CD8-positive, alpha-beta memory T cell (primary cell): ENCODE measurements around the gene LMAN1L. TPM values are rescaled to one million over a fixed set of nuclear protein-coding genes. Genes with fewer than 3 reads are reported as not detected.
A peak's percentile ranks its signal among the peaks of the same experiment; 100 is the strongest.

Experiments
- CTCF ChIA-PET: fragments of 350-600 bp; sonication (Branson Sonifier 250); formaldehyde crosslinking; loops from one replicate; lab custom pipeline; 2021; ENCODE audit warnings: antibody characterized with exemption; lab: Charles Lee
- POLR2A ChIA-PET: fragments of 350-600 bp; sonication (Branson Sonifier 250); formaldehyde crosslinking; loops from one replicate; lab custom pipeline; 2021; ENCODE audit warnings: antibody characterized with exemption; lab: Charles Lee
- DNase-seq, 5 donors: peaks; one replicate each; pipeline versions ENCODE4 v3.0.0 to v3.0.0-alpha.2; 2020 to 2022; ENCODE audit warnings: mixed read lengths in 1 of 5
- H3K27ac ChIP-seq: one replicate; pipeline ENCODE4 v1.7.0; 2013; ENCODE audit warnings: low read depth, mild to moderate bottlenecking, low read length, moderate library complexity
- H3K27me3 ChIP-seq: 2 replicates; pipeline ENCODE4 v1.7.0; 2013; ENCODE audit warnings: low read length, mild to moderate bottlenecking; ENCODE audit not compliant: insufficient read depth, poor library complexity, severe bottlenecking
- H3K36me3 ChIP-seq: 2 replicates; pipeline ENCODE4 v1.7.0; 2013; ENCODE audit warnings: mild to moderate bottlenecking, low read length, moderate library complexity; ENCODE audit not compliant: insufficient read depth
- H3K4me1 ChIP-seq: 2 replicates; pipeline ENCODE4 v1.7.0; 2013; ENCODE audit warnings: mild to moderate bottlenecking, low read length, moderate library complexity; ENCODE audit not compliant: insufficient read depth
- H3K4me3 ChIP-seq: 2 replicates; pipeline ENCODE4 v1.7.0; 2013; ENCODE audit warnings: mild to moderate bottlenecking, low read length
- H3K9me3 ChIP-seq: 2 replicates; pipeline ENCODE4 v1.7.0; 2013; ENCODE audit warnings: mild to moderate bottlenecking, low read length
- H3K27ac Mint-ChIP-seq, 8 donors: one replicate each; pipeline ENCODE4 v1.8.0; 2020 to 2021; ENCODE audit warnings: mixed read lengths in 8 of 8, mild to moderate bottlenecking in 6 of 8, inconsistent platforms in 3 of 8, moderate library complexity in 3 of 8
- H3K27me3 Mint-ChIP-seq, 2 donors: one replicate each; pipeline ENCODE4 v1.8.0; 2020 to 2021; ENCODE audit warnings: mixed read lengths in 2 of 2, mild to moderate bottlenecking in 1 of 2, moderate library complexity in 1 of 2
- H3K36me3 Mint-ChIP-seq, 3 donors: one replicate each; pipeline ENCODE4 v1.8.0; 2020 to 2021; ENCODE audit warnings: mixed read lengths in 3 of 3, inconsistent platforms in 1 of 3, mild to moderate bottlenecking in 1 of 3
- H3K4me1 Mint-ChIP-seq, 3 donors: one replicate each; pipeline ENCODE4 v1.8.0; 2020 to 2021; ENCODE audit warnings: mixed read lengths in 3 of 3, inconsistent platforms in 1 of 3, mild to moderate bottlenecking in 1 of 3
- H3K4me3 Mint-ChIP-seq, 7 donors: one replicate each; pipeline ENCODE4 v1.8.0; 2020 to 2021; ENCODE audit warnings: mixed read lengths in 7 of 7, mild to moderate bottlenecking in 6 of 7, moderate library complexity in 4 of 7, inconsistent platforms in 2 of 7
- H3K9me3 Mint-ChIP-seq, 5 donors: one replicate each; pipeline ENCODE4 v1.8.0; 2020 to 2022; ENCODE audit warnings: mixed read lengths in 5 of 5, mild to moderate bottlenecking in 3 of 5, moderate library complexity in 2 of 5, inconsistent platforms in 1 of 5
- polyA plus RNA-seq: library from polyadenylated mRNA; unstranded; fragments of 300-500 nt; fragmentation: Illumina TruSeq; gene quantifications from one replicate; pipeline ENCODE4 v1.2.3, GENCODE V29; 2021
- total RNA-seq, 2 experiments: library from RNA; stranded (reverse); gene quantifications; one replicate each; pipeline ENCODE4 v1.2.3, GENCODE V29; 2021

LMAN1L gene
- total and polyA plus RNA-seq, 3 experiments from 2014 or later = 0.27 TPM; not detected in 2

GRCh38 chr15:74809956-74810355 is 2.7 kb upstream of the LMAN1L start:
- Mint-ChIP-seq H3K4me1 (peaks cover 24 to 32% (median 29%) of the 10 kb centered on the region in 3 donors), H3K9me3 (no peaks in the 10 kb centered on the region), H3K36me3 (peaks cover 0 to 1% (median 1%) of the 10 kb centered on the region in 3 donors), H3K4me3 (no peak overlapping the region), H3K27ac (no peak overlapping the region), H3K27me3 (no peaks in the 10 kb centered on the region)
- peaks cover 16% of the 10 kb centered on the region for H3K4me1 ChIP-seq
- H3K27me3 ChIP-seq = no peaks in the 10 kb centered on the region
- H3K36me3 ChIP-seq = no peaks in the 10 kb centered on the region
- no peak overlapping the region for H3K4me3 ChIP-seq
- no peak overlapping the region for H3K27ac ChIP-seq
- DNase-seq = no peak
- POLR2A ChIA-PET = no interaction called here
- H3K9me3 ChIP-seq = no peaks in the 10 kb centered on the region
- CTCF ChIA-PET = interaction anchor here (1.5 to 8.9 kb wide), 3 partner anchors 17 to 179 kb away, joined by 3 to 86 read pairs (median 5); partner anchors contain the start of gene CPLX3

DNA sequence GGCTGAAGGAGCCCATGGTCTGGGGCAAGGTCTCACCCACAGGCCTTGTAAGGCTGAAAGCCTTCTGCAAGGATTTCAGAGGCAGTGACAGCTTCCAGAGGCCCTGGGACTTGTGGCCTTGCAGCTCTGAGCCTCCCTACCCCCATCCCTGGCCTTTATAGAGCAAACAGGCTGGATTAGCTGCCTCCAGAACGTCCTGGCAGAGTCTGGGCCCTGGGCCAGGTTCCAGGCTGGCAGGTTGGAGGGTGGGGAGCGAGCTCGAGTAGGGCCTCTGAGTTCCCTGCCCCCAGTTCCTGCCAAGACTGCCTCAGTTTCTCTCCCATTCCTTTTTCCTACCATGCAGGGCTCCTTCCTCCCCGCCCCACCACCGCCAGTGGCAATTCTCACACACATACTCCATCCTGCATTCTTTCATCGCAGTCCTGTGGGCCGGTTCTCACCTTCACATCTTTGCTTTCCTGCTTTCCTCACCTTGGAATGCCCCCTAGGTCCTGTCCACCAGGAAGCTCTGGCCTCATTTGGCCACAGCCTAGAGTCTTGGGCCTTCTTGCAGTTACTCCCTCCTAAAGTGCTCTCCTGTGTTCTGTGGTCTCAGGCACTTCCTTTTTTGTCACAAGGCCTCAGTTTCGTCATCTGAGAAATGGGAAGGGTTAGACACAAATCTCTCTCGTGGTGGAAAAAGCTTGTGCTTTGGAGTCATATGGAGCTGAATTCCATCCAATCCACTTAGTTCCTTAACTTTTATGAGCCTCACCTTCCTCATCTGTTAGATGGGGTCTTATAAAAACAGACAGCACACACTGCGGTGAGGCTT is 2.7 kb downstream of the LMAN1L start:
- no peaks in the 10 kb centered on the region for H3K9me3 Mint-ChIP-seq
- DNase-seq = no peak
- ChIA-PET CTCF (interaction anchor here (0.7 to 2.8 kb wide), 5 partner anchors 10 to 22 kb away, joined by 3 to 8 read pairs (median 3); no protein-coding TSS in a partner anchor), POLR2A (no interaction called here)
- no peaks in the 10 kb centered on the region for H3K36me3 ChIP-seq
- H3K4me3 ChIP-seq = no peak overlapping the region
- H3K27ac ChIP-seq = no peak overlapping the region
- peak overlapping the region in 1 of 8 donors; percentile 61 for H3K27ac Mint-ChIP-seq
- H3K4me3 Mint-ChIP-seq = no peak overlapping the region
- peaks cover 1 to 11% of the 10 kb centered on the region in 2 donors for H3K27me3 Mint-ChIP-seq
- H3K4me1 Mint-ChIP-seq = peaks cover 4 to 9% (median 4%) of the 10 kb centered on the region in 3 donors
- H3K4me1 ChIP-seq = peaks cover 9% of the 10 kb centered on the region
- H3K9me3 ChIP-seq = no peaks in the 10 kb centered on the region
- H3K27me3 ChIP-seq = no peaks in the 10 kb centered on the region
- H3K36me3 Mint-ChIP-seq = no peaks in the 10 kb centered on the region

- H3K4me3 Mint-ChIP-seq = no peak overlapping the region
- H3K36me3 Mint-ChIP-seq = no peaks in the 10 kb centered on the region
- no peak overlapping the region for H3K4me3 ChIP-seq
- ChIA-PET CTCF (interaction anchor here (0.7 to 2.8 kb wide), 4 partner anchors 10 to 22 kb away, joined by 3 to 8 read pairs (median 4); no protein-coding TSS in a partner anchor), POLR2A (no interaction called here)
- H3K27me3 Mint-ChIP-seq = peaks cover 1 to 11% of the 10 kb centered on the region in 2 donors
- H3K4me1 ChIP-seq = peaks cover 9% of the 10 kb centered on the region
- H3K27me3 ChIP-seq = no peaks in the 10 kb centered on the region
- peaks cover 4 to 9% (median 4%) of the 10 kb centered on the region in 3 donors for H3K4me1 Mint-ChIP-seq
- no peak overlapping the region for H3K27ac Mint-ChIP-seq
- DNase-seq = no peak
- no peak overlapping the region for H3K27ac ChIP-seq
- no peaks in the 10 kb centered on the region for H3K9me3 Mint-ChIP-seq
- no peaks in the 10 kb centered on the region for H3K9me3 ChIP-seq
- no peaks in the 10 kb centered on the region for H3K36me3 ChIP-seq
Measured at GRCh38 chr15:74815961-74816360, 3.3 kb downstream of the LMAN1L start.

- H3K36me3 Mint-ChIP-seq = no peaks in the 10 kb centered on the region
- no peak overlapping the region for H3K27ac ChIP-seq
- no peak overlapping the region for H3K4me3 Mint-ChIP-seq
- H3K36me3 ChIP-seq = no peaks in the 10 kb centered on the region
- POLR2A ChIA-PET = no interaction called here
- peaks cover 4 to 9% (median 4%) of the 10 kb centered on the region in 3 donors for H3K4me1 Mint-ChIP-seq
- CTCF ChIA-PET = interaction anchor here (1.3 kb wide), 1 partner anchor 23 kb away, joined by 5 read pairs; no protein-coding TSS in a partner anchor
- peaks cover 1 to 11% of the 10 kb centered on the region in 2 donors for H3K27me3 Mint-ChIP-seq
- no peak overlapping the region for H3K4me3 ChIP-seq
- H3K9me3 Mint-ChIP-seq = no peaks in the 10 kb centered on the region
- DNase-seq = no peak
- H3K27me3 ChIP-seq = no peaks in the 10 kb centered on the region
- peak overlapping the region in 3 of 8 donors; percentile 55 to 77 (median 64) for H3K27ac Mint-ChIP-seq
- H3K4me1 ChIP-seq = peaks cover 9% of the 10 kb centered on the region
- no peaks in the 10 kb centered on the region for H3K9me3 ChIP-seq
Measured at GRCh38 chr15:74816624-74817369, 4.2 kb downstream of the LMAN1L start.

- H3K9me3 ChIP-seq = no peaks in the 10 kb centered on the region
- Mint-ChIP-seq H3K4me3 (no peak overlapping the region), H3K9me3 (no peaks in the 10 kb centered on the region), H3K36me3 (no peaks in the 10 kb centered on the region), H3K27ac (no peak overlapping the region), H3K27me3 (peaks cover 1 to 11% of the 10 kb centered on the region in 2 donors), H3K4me1 (peaks cover 4 to 9% (median 4%) of the 10 kb centered on the region in 3 donors)
- POLR2A ChIA-PET = no interaction called here
- no peak for DNase-seq
- no peaks in the 10 kb centered on the region for H3K36me3 ChIP-seq
- CTCF ChIA-PET = no interaction called here
- peaks cover 9% of the 10 kb centered on the region for H3K4me1 ChIP-seq
- H3K27me3 ChIP-seq = no peaks in the 10 kb centered on the region
- H3K27ac ChIP-seq = no peak overlapping the region
- no peak overlapping the region for H3K4me3 ChIP-seq
Measured at GRCh38 chr15:74817370-74817737, 4.7 kb downstream of the LMAN1L start.

GRCh38 chr15:74820056-74820455 is 7.4 kb downstream of the LMAN1L start:
- Mint-ChIP-seq H3K4me3 (no peak overlapping the region), H3K36me3 (peaks cover 0 to 1% (median 0%) of the 10 kb centered on the region in 3 donors), H3K27ac (no peak overlapping the region), H3K27me3 (peaks cover 6 to 19% of the 10 kb centered on the region in 2 donors), H3K9me3 (no peaks in the 10 kb centered on the region), H3K4me1 (peaks cover 4 to 9% (median 6%) of the 10 kb centered on the region in 3 donors)
- no peak for DNase-seq
- Histone ChIP-seq H3K27me3 (no peaks in the 10 kb centered on the region), H3K36me3 (no peaks in the 10 kb centered on the region), H3K27ac (no peak overlapping the region), H3K4me3 (no peak overlapping the region), H3K4me1 (peaks cover 9% of the 10 kb centered on the region), H3K9me3 (no peaks in the 10 kb centered on the region)
- POLR2A ChIA-PET = no interaction called here
- CTCF ChIA-PET = no interaction called here

DNA sequence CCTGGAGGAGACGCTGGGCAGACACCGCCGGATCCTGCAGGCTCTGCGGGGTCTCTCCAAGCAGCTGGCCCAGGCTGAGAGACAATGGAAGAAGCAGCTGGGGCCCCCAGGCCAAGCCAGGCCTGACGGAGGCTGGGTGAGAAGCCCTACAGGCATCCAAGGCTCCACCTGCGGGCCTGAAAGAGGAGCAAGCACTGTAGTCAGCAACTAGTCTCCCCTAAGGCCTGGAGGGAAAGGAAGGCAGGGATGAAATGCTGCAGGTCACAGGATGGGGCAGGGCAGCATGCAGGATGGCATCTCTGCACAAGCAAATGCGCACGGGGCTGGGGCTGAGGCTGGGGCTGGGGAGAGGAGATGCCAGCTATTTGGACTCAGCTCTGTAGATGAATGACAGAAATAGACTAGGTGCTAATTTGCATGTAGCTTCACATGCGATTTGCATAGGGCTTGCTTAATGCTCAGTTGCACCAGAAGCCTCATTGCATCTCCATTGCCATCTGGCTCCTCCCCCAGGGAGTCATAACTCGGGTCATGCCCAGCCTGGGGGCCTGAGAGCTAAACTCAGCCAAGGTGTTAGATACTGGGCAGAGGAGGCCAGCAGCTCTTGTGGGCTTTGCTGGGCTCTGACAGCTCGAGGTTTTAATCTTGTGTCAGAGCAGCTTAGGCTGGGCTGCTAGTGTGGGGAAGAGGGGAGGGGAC is 8.6 kb downstream of the LMAN1L start:
- Histone ChIP-seq H3K27me3 (no peaks in the 10 kb centered on the region), H3K36me3 (no peaks in the 10 kb centered on the region), H3K4me3 (no peak overlapping the region), H3K9me3 (no peaks in the 10 kb centered on the region), H3K27ac (no peak overlapping the region), H3K4me1 (peaks cover 9% of the 10 kb centered on the region)
- peaks cover 0 to 1% (median 0%) of the 10 kb centered on the region in 3 donors for H3K36me3 Mint-ChIP-seq
- H3K27me3 Mint-ChIP-seq = peaks cover 9 to 21% of the 10 kb centered on the region in 2 donors
- H3K4me1 Mint-ChIP-seq = peaks cover 4 to 9% (median 6%) of the 10 kb centered on the region in 3 donors
- H3K27ac Mint-ChIP-seq = no peak overlapping the region
- H3K9me3 Mint-ChIP-seq = no peaks in the 10 kb centered on the region
- DNase-seq = no peak
- H3K4me3 Mint-ChIP-seq = no peak overlapping the region
- CTCF ChIA-PET = interaction anchor here (0.7 kb wide), 1 partner anchor 53 kb away, joined by 3 read pairs; no protein-coding TSS in a partner anchor
- POLR2A ChIA-PET = no interaction called here
